Smooth muscle cell (in vitro differentiated cells): Measurements from ENCODE around the gene HIF1A. TPM values are rescaled to one million over a fixed set of nuclear protein-coding genes. Genes with fewer than 3 reads are reported as not detected.

ENCODE experiments used
- DNase-seq: peaks from one replicate; lab custom pipeline; 2025; ENCODE audit not compliant: unreplicated experiment; lab: John Stamatoyannopoulos, UW
- H2AFZ ChIP-seq: fragments of 200-600 bp; sonication (generic); 2 replicates; pipeline ENCODE4 v1.6.0; 2016; ENCODE audit warnings: antibody characterized with exemption, low read depth, mild to moderate bottlenecking
- H3F3A ChIP-seq: fragments of 200-600 bp; sonication (generic); 2 replicates; pipeline ENCODE4 v1.6.0; 2017; ENCODE audit warnings: antibody characterized with exemption, low read depth
- H3K27ac ChIP-seq: fragments of 200-600 bp; sonication (generic); 2 replicates; pipeline ENCODE4 v1.5.1; 2016; ENCODE audit warnings: low read depth, mild to moderate bottlenecking
- H3K27me3 ChIP-seq: fragments of 200-600 bp; sonication (generic); 2 replicates; pipeline ENCODE4 v1.6.1; 2016; ENCODE audit warnings: low read depth, mild to moderate bottlenecking
- H3K36me3 ChIP-seq: fragments of 200-600 bp; sonication (generic); 2 replicates; pipeline ENCODE4 v1.5.1; 2016; ENCODE audit warnings: low read depth
- H3K4me1 ChIP-seq: fragments of 200-600 bp; sonication (generic); 2 replicates; pipeline ENCODE4 v1.5.1; 2016; ENCODE audit warnings: low read depth
- H3K4me2 ChIP-seq: fragments of 200-600 bp; sonication (generic); 2 replicates; pipeline ENCODE4 v1.6.0; 2016; ENCODE audit warnings: mild to moderate bottlenecking
- H3K4me3 ChIP-seq: fragments of 200-600 bp; sonication (generic); 2 replicates; pipeline ENCODE4 v1.5.1; 2016; ENCODE audit warnings: mild to moderate bottlenecking
- H3K79me2 ChIP-seq: fragments of 200-600 bp; sonication (generic); 2 replicates; pipeline ENCODE4 v1.6.0; 2016; ENCODE audit warnings: low read depth, mild to moderate bottlenecking
- H3K9ac ChIP-seq: fragments of 200-600 bp; sonication (generic); 2 replicates; pipeline ENCODE4 v1.6.0; 2016; ENCODE audit warnings: low read depth
- H3K9me3 ChIP-seq: fragments of 200-600 bp; sonication (generic); replicated peaks from 2 replicates; pipeline ENCODE4 v1.5.1; 2016; ENCODE audit warnings: low read depth
- H4K20me1 ChIP-seq: fragments of 200-600 bp; sonication (generic); 2 replicates; pipeline ENCODE4 v1.6.0; 2016; ENCODE audit warnings: low read depth
- CTCF ChIP-seq: fragments of 200-600 bp; sonication (generic); IDR thresholded peaks from 2 replicates; pipeline ENCODE4 v1.5.1; 2017; ENCODE audit warnings: borderline replicate concordance, mild to moderate bottlenecking, antibody characterized with exemption; ENCODE audit not compliant: insufficient read depth, poor library complexity, severe bottlenecking
- WGBS: methylation state at CpG from one replicate; pipeline ENCODE4 v1.1.7; 2016; ENCODE audit warnings: low lambda C conversion rate; 5-methylcytosine and 5-hydroxymethylcytosine counted together
- polyA plus RNA-seq: library from polyadenylated mRNA; unstranded; fragments of >200 nt; fragmentation: Nextera tagmentation; extraction: Ambion mirVana; gene quantifications from 2 replicates; pipeline ENCODE4 v1.2.1, GENCODE V29; 2016
- total RNA-seq: library from RNA; depleted of rRNA; stranded (reverse); fragments of >200 nt; gene quantifications from 2 replicates; pipeline ENCODE4 v1.2.3, GENCODE V29; 2014

HIF1A gene
- total and polyA plus RNA-seq, 2 experiments from 2014 or later = 140 to 376 TPM

- no peaks in the 10 kb centered on the region for H3K27me3 ChIP-seq
- DNase-seq = no peak
- H3K4me2 ChIP-seq = no peak overlapping the region
Measured at GRCh38 chr14:61749264-61749663, 54.0 kb downstream of the HIF1A start.

GRCh38 chr14:61749867-61750266 lies 54.6 kb downstream of the HIF1A start:
- Histone ChIP-seq H3K27me3 (no peaks in the 10 kb centered on the region), H3K36me3 (peaks cover 30% of the 10 kb centered on the region), H3K4me2 (no peak overlapping the region), H3F3A (peaks cover 48% of the 10 kb centered on the region), H3K27ac (no peak overlapping the region), H2AFZ (no peak overlapping the region), H3K9ac (no peak overlapping the region), H4K20me1 (peaks cover 25% of the 10 kb centered on the region), H3K79me2 (peaks cover 10% of the 10 kb centered on the region), H3K4me1 (no peaks in the 10 kb centered on the region), H3K9me3 (no peaks in the 10 kb centered on the region), H3K4me3 (no peak overlapping the region)
- 96% methylated on average over 3 of the region's 3 CpGs for WGBS
- no peak for DNase-seq
- no peak for TF ChIP-seq CTCF

More at GRCh38 chr14:61749264-61749663, 54.0 kb downstream of the HIF1A start:
- Histone ChIP-seq H3K4me1 (no peaks in the 10 kb centered on the region), H4K20me1 (peaks cover 25% of the 10 kb centered on the region), H3K79me2 (peaks cover 10% of the 10 kb centered on the region), H3K27ac (no peak overlapping the region), H2AFZ (no peak overlapping the region), H3K36me3 (peaks cover 34% of the 10 kb centered on the region), H3K4me3 (no peak overlapping the region), H3F3A (peaks cover 42% of the 10 kb centered on the region), H3K9me3 (no peaks in the 10 kb centered on the region), H3K9ac (no peak overlapping the region)
- WGBS = 86% methylated on average over 3 of the region's 3 CpGs
- TF ChIP-seq CTCF = no peak

- Histone ChIP-seq H3K36me3 (peaks cover 21% of the 10 kb centered on the region), H2AFZ (no peak overlapping the region), H4K20me1 (peaks cover 25% of the 10 kb centered on the region), H3F3A (peaks cover 47% of the 10 kb centered on the region), H3K4me1 (no peaks in the 10 kb centered on the region), H3K9ac (no peak overlapping the region), H3K27ac (no peak overlapping the region), H3K27me3 (no peaks in the 10 kb centered on the region), H3K4me2 (no peak overlapping the region), H3K9me3 (no peaks in the 10 kb centered on the region), H3K79me2 (peaks cover 10% of the 10 kb centered on the region), H3K4me3 (no peak overlapping the region)
- DNase-seq = no peak
- no peak for TF ChIP-seq CTCF
- WGBS = 90% methylated on average over 52 of the region's 54 CpGs
Measured at GRCh38 chr14:61750708-61751474, 55.6 kb downstream of the HIF1A start.
